H7 (cell line): Measurements from ENCODE around the gene SLC22A4. TPM values are rescaled to one million over a fixed set of nuclear protein-coding genes. Genes with fewer than 3 reads are reported as not detected.

Experiments used
- DNase-seq: peaks from one replicate; pipeline ENCODE4 v3.0.0; 2012
- H3K27me3 ChIP-seq: 2 replicates; pipeline ENCODE4 v1.6.0; 2011; ENCODE audit warnings: mild to moderate bottlenecking, low read length; ENCODE audit not compliant: control insufficient read depth, insufficient read depth
- H3K36me3 ChIP-seq: replicated peaks from 2 replicates; pipeline ENCODE4 v1.5.1; 2011; ENCODE audit warnings: low read length; ENCODE audit not compliant: control insufficient read depth, insufficient read depth
- H3K4me3 ChIP-seq: 2 replicates; pipeline ENCODE4 v1.5.1; 2011; ENCODE audit warnings: low read depth, mild to moderate bottlenecking, control low read depth, low read length, moderate library complexity; ENCODE audit not compliant: insufficient read depth
- total RNA-seq: library from RNA; depleted of rRNA; stranded (reverse); fragments of >200 nt; shearing (Covaris generic); gene quantifications from 2 replicates; pipeline ENCODE4 v1.2.3, GENCODE V29; 2014; rRNA removed

SLC22A4 gene
- 0.17 and 0.81 TPM in 2 replicates for total RNA-seq

- peak within 1 kb of the TSS; percentile 69 for H3K4me3 ChIP-seq
- peak; percentile 95 for DNase-seq
- H3K27me3 ChIP-seq, result peaks cover 15% of the 10 kb centered on the region
- no peaks in the 10 kb centered on the region for H3K36me3 ChIP-seq
Observed at GRCh38 chr5:132293992-132294727, at the start of gene SLC22A4. SLC22A4 (plus strand) TSS chr5:132294394; CDS start chr5:132294617, 223 bp downstream.

- H3K27me3 ChIP-seq, result no peaks in the 10 kb centered on the region
- no peak for DNase-seq
- H3K36me3 ChIP-seq, result no peaks in the 10 kb centered on the region
- H3K4me3 ChIP-seq, result no peak overlapping the region
Observed at GRCh38 chr5:132245593-132245992, 48.6 kb upstream of the SLC22A4 start.

GRCh38 chr5:132246806-132247205 lies 47.4 kb upstream of the SLC22A4 start:
- Histone ChIP-seq H3K4me3 (no peak overlapping the region), H3K36me3 (no peaks in the 10 kb centered on the region), H3K27me3 (no peaks in the 10 kb centered on the region)
- no peak for DNase-seq

GRCh38 chr5:132250547-132250946 lies 43.6 kb upstream of the SLC22A4 start:
- Histone ChIP-seq H3K27me3 (no peaks in the 10 kb centered on the region), H3K4me3 (no peak overlapping the region), H3K36me3 (no peaks in the 10 kb centered on the region)
- DNase-seq, result no peak

DNA sequence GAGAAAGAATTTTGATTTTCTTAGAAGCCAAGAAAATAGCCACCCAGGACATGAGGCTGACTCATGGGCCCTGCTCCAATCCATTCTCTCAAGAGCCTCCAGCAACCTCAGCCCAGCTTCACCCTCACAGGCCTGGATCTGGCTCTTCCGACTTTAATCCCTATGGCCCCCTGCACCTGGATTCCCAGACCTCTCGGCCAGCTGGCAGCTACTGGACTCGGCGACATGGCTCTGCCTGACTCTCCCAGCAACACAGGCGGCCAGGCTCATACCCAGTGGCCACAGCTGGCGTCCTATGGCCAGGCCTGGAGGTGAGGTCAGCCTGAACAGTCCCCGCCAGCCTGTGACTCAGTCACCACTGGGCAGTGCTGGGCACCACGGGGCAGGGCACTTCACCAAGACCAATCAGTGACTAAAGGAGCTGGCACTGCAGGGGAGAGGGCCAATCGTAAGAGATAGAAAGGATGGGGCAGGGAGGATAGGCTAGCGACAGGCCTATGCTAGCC lies 42.9 kb upstream of the SLC22A4 start:
- H3K27me3 ChIP-seq, result no peaks in the 10 kb centered on the region; the same call in 1 of the 2 replicates
- no peaks in the 10 kb centered on the region for H3K36me3 ChIP-seq
- no peak overlapping the region for H3K4me3 ChIP-seq
- no peak for DNase-seq

DNA sequence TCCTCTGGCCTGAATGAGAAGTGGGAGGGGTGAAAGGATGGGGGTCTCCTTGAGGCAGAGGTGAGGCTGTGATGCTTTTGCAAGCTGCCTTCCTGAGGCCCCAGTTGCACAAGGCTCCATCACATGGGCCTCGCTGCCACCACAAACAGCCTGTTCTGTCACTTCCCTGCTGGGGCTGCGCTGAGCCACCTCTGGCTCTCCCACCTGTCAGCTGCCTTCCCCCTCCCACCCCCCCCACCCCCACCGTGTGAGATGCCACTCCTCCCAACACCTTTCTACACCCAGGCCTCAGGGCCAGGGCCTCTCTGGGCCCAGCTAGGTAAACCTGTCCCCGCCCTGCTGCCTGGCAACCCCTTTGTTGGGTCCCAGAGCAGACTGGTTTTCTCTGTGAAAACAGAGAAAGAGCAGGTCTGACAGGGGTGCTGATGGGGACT lies 41.2 kb upstream of the SLC22A4 start:
- Histone ChIP-seq H3K27me3 (peaks cover 9% of the 10 kb centered on the region), H3K4me3 (no peak overlapping the region), H3K36me3 (no peaks in the 10 kb centered on the region)
- no peak for DNase-seq

DNA sequence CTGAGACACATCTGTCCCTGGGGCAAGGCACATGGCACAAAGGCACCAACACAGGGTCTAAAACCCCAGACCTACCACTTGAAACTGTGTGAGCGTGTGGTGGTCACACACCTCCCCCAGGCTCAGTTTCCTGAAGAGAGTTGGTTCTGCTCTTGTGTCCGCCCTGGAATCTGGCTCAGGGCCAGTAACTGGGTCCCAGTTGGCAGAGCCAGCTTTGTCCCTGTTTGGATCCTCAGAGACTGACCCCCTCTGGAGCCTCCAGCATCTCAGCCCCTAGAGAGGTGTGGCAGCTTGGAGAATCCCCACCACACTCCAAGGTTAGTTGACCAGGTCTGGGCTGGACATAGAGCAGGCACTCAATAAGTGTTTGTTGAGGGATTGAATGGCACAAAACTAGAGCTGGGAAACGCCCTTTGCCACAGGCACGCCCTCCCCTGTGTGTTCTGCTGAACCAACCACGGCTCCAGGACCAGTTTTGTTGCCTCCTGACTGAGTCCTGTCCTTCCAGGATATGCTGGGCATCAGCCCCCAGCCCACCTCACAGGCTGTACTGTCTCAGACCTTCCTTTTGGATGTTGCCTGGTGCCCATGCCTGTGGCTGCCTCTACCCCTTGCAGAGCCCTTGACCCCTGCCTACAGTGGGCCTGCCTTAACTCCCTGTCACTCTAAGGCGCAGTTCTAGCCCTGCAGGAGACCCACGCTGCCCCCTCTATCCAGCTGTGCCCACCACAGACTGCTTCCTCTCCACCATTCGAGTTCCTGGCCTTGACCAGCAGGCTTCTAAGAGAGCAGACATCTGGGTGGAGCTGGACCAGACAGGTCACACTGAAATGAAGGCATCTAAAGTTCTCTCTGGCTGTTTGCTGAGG lies 40.5 kb upstream of the SLC22A4 start:
- Histone ChIP-seq H3K4me3 (no peak overlapping the region), H3K27me3 (peaks cover 13% of the 10 kb centered on the region), H3K36me3 (no peaks in the 10 kb centered on the region)
- no peak for DNase-seq

- peaks cover 13% of the 10 kb centered on the region for H3K27me3 ChIP-seq
- no peaks in the 10 kb centered on the region for H3K36me3 ChIP-seq
- DNase-seq, result no peak
- H3K4me3 ChIP-seq, result no peak overlapping the region
Observed at GRCh38 chr5:132254321-132254977, 39.7 kb upstream of the SLC22A4 start.

GRCh38 chr5:132256086-132256782 lies 38.0 kb upstream of the SLC22A4 start:
- H3K27me3 ChIP-seq, result peaks cover 13% of the 10 kb centered on the region
- H3K4me3 ChIP-seq, result no peak overlapping the region
- H3K36me3 ChIP-seq, result no peaks in the 10 kb centered on the region
- no peak for DNase-seq

DNA sequence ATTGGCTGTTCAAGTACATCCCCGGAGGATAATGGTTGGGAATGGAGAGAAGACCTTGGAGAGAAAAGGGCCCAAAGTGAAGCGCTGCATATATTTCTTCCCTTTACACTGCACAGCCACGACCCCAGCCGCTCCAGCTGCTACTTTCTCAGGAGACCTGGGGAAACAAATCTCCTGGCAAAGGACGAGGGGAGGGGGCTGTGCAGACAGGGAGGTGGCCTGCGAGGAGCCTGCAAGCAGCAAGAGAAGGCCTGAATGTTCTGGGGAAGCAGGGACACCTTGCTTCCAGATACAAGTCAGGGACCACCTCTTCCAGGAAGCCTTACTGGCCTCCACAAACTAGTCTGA lies 37.4 kb upstream of the SLC22A4 start:
- Histone ChIP-seq H3K4me3 (peak overlapping the region; percentile 59; the same call in 1 of the 2 replicates), H3K36me3 (no peaks in the 10 kb centered on the region), H3K27me3 (peaks cover 13% of the 10 kb centered on the region)
- no peak for DNase-seq

DNA sequence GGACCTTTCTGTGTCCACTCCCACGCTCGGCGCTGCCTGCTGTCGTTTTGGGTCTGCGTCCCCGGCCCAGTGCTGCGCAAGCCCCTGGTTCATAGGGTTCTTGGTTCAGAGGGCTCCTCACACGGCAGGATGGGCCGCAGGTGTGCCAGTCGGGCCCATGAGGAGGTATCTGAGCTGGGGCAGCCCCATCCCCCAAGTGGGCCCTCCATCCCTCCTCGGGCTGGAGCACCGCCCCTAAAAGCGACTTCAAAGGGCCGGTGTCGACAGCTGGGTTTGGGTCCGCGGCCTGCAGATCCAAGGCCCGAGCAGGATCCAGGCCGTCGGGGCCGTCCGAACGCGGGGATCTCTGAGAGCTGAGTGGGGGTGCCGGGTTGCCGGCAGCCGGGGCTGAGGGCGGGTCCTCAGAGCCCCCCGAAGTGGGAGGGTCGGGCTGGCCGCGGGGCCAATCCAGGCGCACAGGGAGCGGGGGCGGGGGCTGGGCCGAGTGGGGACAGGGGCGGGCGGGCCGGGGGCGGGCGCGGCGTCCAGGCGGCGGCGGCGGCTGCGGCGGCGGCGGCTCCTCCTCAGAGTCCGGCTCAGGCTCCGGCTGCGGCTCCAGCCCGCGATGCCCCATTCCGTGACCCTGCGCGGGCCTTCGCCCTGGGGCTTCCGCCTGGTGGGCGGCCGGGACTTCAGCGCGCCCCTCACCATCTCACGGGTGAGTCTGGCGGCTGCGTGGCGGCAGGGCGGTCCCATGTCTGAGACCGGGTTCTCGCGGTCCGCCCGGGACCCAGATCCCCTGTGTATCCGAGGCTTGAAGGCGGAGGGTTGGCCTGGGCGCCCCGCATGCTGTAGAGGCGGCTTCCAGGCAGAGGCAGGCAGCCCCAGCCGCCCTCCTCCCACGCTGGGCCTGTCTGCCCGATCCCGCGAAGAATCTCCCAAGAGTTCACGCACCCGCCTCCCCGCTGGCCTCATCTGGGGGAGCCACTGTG lies 36.8 kb upstream of the SLC22A4 start, which contains the start of gene PDLIM4:
TSS of gene PDLIM4 (plus strand) at position 566 of the 971 bp plus-strand sequence. CDS start at position 605, 39 bp downstream.
- no peaks in the 10 kb centered on the region for H3K36me3 ChIP-seq
- H3K4me3 ChIP-seq, result peak within 1 kb of the TSS; percentile 59
- peak; percentile 98 for DNase-seq
- peaks cover 13% of the 10 kb centered on the region for H3K27me3 ChIP-seq

DNA sequence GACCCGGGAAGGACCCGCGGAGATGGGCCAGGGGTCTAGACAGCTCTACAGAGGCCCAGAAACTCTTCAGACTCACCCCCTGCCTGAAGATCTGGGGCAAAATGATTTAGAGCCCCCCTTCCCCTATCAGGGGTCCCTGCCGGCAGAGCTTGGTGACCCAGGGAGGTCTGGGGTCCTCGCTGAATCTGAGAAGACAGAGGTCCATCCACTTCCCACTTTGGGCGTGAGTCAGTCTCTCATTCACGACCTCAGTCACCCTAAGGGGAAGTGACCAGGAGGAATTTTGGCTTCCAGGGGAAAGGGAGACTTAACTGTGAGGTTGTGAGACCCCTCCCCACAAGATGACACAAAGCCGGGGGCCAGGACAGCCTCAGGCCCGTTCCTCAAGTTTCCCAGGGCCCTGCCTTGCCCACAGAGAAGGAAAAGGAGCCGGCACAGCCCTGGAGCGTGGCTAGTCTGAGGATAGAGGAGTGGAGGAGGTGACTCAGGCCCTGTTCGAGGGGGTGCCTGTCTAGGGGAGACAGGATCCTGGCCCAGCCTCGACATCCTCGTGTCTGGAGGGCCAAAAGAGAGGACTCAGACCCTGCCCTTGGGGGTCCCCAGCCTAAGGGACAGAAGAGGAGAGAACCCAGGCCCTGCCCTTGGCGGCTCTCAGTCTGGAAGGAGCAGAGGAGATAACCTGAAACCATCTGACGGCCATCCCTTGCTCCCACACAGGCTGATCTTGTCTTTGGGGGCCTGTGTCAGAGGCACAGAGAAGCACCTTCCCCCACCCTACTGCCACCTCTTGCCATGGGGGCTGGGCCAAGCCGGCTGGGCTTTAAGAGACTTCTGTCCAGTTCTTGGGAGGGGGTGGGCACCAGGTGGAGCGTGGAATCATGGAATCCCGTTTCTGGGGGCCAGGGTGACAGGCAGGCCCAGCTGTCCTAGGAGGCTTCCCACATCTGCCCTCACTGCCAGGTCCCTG lies 35.8 kb upstream of the SLC22A4 start:
- peak overlapping the region; percentile 59 for H3K4me3 ChIP-seq
- H3K27me3 ChIP-seq, result peaks cover 13% of the 10 kb centered on the region
- DNase-seq, result peak; percentile 49
- H3K36me3 ChIP-seq, result no peaks in the 10 kb centered on the region
